ENCODE results near the gene C2CD2L. TPM values are rescaled to one million over a fixed set of nuclear protein-coding genes. Genes with fewer than 3 reads are reported as not detected.

C2CD2L gene
- polyA plus RNA-seq, 4 donors, result 14.9 to 21.7 (median 17.8) TPM

DNA sequence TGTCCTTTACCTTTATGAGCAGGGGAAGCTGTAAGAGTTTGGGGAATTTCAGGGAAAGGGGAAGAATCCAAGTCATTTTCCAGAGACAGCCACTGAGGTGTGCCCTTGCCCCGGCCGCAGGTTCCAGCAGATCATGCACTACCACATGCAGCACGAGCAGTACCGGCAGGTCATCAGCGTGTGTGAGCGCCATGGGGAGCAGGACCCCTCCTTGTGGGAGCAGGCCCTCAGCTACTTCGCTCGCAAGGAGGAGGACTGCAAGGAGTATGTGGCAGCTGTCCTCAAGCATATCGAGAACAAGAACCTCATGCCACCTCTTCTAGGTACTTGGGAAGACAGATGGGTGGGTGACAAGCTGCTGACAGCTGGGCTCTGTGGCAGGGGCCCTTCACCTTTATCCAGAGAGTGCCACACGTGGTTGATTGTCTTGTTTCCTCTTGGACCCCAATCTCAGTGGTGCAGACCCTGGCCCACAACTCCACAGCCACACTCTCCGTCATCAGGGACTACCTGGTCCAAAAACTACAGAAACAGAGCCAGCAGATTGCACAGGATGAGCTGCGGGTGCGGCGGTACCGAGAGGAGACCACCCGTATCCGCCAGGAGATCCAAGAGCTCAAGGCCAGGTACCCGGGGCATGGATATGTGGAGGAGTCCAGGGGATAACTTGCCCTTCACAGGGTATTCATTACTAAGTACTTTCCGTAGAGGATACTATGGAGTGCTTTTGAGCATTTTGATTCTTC lies 28.3 kb upstream of the C2CD2L start:
- Histone ChIP-seq H3K36me3 (ENCODE audit: control insufficient read depth in 3 of 3, insufficient read depth in 2 of 3, low read depth in 1 of 3, low read length in 3 of 3) (peaks cover 17 to 89% (median 23%) of the 10 kb centered on the region in 3 donors), H3K9me3 (ENCODE audit: control insufficient read depth in 2 of 2, insufficient read depth in 1 of 2, low read depth in 1 of 2, low read length in 1 of 2) (no peaks in the 10 kb centered on the region), H3K27ac (ENCODE audit: low read depth in 1 of 3, low read length in 2 of 3) (peak overlapping the region in 2 of 3 donors; percentile 79 to 81), H3K27me3 (ENCODE audit: control insufficient read depth in 3 of 3, insufficient read depth in 3 of 3, low read length in 3 of 3) (no peaks in the 10 kb centered on the region), H3K4me3 (ENCODE audit: low read depth in 1 of 3, low read length in 3 of 3) (no peak overlapping the region), H3K4me1 (ENCODE audit: control insufficient read depth in 3 of 3, insufficient read depth in 2 of 3, low read depth in 1 of 3, low read length in 2 of 3) (peaks cover 0 to 52% (median 13%) of the 10 kb centered on the region in 3 donors)
- FAIRE-seq (no peak), DNase-seq (no peak)
- WGBS, 3 donors, result 93 to 94% (median 94%) methylated on average over 19 of the region's 19 CpGs

DNA sequence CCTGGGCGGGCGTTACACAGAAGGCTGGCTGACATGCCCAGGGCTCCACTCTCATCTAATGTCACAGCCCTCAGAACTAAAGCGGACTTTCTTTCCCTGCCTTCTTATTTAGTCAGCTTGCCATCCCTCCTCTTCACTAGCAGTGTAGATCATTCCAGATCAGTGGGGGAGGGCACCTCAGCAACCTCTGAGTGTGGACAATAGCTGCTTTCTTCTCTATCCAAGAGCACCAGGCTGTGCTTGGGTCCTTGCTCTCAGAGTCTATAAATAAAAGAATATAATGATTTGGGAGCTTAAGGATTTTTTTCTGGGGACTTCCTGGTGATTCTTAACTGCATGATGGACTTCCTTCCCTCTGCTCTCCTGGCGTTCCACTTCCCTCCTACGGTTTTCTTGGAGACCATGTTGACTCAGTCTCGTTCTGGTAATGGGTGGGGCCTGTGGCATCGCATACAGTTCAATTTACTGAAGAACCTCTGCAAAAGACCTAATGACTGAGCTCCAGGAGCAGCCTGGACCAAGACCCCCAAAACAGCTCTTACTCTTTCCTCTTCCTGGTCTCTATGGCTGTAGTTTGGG lies 25.4 kb upstream of the C2CD2L start:
- Histone ChIP-seq H3K9me3 (ENCODE audit: control insufficient read depth in 2 of 2, insufficient read depth in 1 of 2, low read depth in 1 of 2, low read length in 1 of 2) (no peaks in the 10 kb centered on the region), H3K27me3 (ENCODE audit: control insufficient read depth in 3 of 3, insufficient read depth in 3 of 3, low read length in 3 of 3) (no peaks in the 10 kb centered on the region), H3K36me3 (ENCODE audit: control insufficient read depth in 3 of 3, insufficient read depth in 2 of 3, low read depth in 1 of 3, low read length in 3 of 3) (peaks cover 15 to 68% (median 19%) of the 10 kb centered on the region in 3 donors), H3K4me1 (ENCODE audit: control insufficient read depth in 3 of 3, insufficient read depth in 2 of 3, low read depth in 1 of 3, low read length in 2 of 3) (peaks cover 3 to 60% (median 12%) of the 10 kb centered on the region in 3 donors), H3K27ac (ENCODE audit: low read depth in 1 of 3, low read length in 2 of 3) (peak overlapping the region; percentile 24 to 69 (median 60)), H3K4me3 (ENCODE audit: low read depth in 1 of 3, low read length in 3 of 3) (no peak overlapping the region)
- DNase-seq (no peak), FAIRE-seq (no peak)
- 59 to 71% (median 70%) methylated on average over 7 of the region's 7 CpGs for WGBS, 3 donors

DNA sequence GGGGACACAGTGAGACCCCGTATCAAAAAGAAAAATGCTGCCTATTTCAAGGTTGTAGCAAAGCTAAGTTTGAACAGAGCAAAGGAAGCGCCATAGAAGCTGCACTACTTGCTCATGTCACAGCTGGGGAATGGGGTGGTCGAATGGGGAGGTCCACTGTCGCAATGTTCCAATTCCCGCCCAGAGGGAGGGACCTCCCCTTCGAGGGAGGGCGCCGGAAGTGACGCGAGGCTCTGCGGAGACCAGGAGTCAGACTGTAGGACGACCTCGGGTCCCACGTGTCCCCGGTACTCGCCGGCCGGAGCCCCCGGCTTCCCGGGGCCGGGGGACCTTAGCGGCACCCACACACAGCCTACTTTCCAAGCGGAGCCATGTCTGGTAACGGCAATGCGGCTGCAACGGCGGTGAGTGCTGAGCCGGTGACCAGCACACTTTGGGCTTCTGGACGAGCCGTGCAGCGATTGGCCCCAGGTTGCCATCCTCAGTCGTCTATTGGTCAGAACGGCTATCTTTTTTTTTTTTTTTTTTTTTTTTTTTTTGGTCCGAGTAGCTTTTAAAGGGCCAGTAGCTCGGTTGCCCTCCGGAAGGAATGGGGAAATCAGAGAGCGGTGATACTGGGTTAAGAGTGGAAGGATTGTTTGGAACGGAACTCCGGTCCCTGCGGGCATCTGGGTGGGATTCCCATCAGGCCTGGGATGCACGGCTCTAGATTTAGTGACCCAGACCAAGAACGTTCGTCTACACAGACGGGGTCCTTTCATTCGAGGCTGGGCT lies 22.3 kb upstream of the C2CD2L start, which contains the start of gene HMBS:
Gene HMBS (plus strand): TSS at position 219 of the 774 bp plus-strand sequence. CDS start 153 bp downstream, at position 372.
- H3K4me1 ChIP-seq (ENCODE audit: control insufficient read depth in 3 of 3, insufficient read depth in 2 of 3, low read depth in 1 of 3, low read length in 2 of 3), result peaks cover 3 to 39% (median 3%) of the 10 kb centered on the region in 3 donors
- H3K27ac ChIP-seq (ENCODE audit: low read depth in 1 of 3, low read length in 2 of 3), result peak within 1 kb of the TSS; percentile 38 to 92 (median 91)
- peaks cover 5 to 58% (median 13%) of the 10 kb centered on the region in 3 donors for H3K36me3 ChIP-seq (ENCODE audit: control insufficient read depth in 3 of 3, insufficient read depth in 2 of 3, low read depth in 1 of 3, low read length in 3 of 3)
- H3K27me3 ChIP-seq (ENCODE audit: control insufficient read depth in 3 of 3, insufficient read depth in 3 of 3, low read length in 3 of 3), result no peaks in the 10 kb centered on the region
- H3K4me3 ChIP-seq (ENCODE audit: low read depth in 1 of 3, low read length in 3 of 3), result peak within 1 kb of the TSS; percentile 60 to 73 (median 70)
- DNase-seq (peak; percentile 97 to 98), FAIRE-seq (no peak)
- WGBS, 3 donors, result 0% methylated on average over 43 to 45 of the region's 45 CpGs
- no peaks in the 10 kb centered on the region for H3K9me3 ChIP-seq (ENCODE audit: control insufficient read depth in 2 of 2, insufficient read depth in 1 of 2, low read depth in 1 of 2, low read length in 1 of 2)

DNA sequence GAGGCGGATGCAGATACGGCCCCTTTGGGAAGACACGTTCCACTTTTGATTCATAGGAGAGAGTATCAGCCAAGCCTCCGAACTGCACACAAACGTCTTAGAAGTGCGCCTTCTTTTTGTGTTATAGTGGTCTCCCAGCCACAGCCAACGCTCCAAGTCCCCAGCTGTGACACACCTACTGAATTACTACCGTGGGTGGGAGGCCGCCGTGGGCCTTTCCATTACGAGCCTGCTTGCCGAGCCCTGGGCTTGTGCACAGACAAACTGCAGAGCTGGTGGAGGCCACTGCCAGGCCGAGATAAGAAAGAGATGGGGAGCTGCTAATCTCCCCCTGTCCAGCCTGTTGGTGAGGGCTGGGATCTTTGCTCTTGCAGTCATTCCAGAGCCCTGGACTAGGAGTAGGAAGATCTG lies 21.7 kb upstream of the C2CD2L start:
- peak overlapping the region; percentile 60 to 73 (median 70) for H3K4me3 ChIP-seq (ENCODE audit: low read depth in 1 of 3, low read length in 3 of 3)
- DNase-seq (no peak), FAIRE-seq (no peak)
- H3K27ac ChIP-seq (ENCODE audit: low read depth in 1 of 3, low read length in 2 of 3), result peak overlapping the region; percentile 37 to 92 (median 91)
- H3K9me3 ChIP-seq (ENCODE audit: control insufficient read depth in 2 of 2, insufficient read depth in 1 of 2, low read depth in 1 of 2, low read length in 1 of 2), result no peaks in the 10 kb centered on the region
- peaks cover 5 to 56% (median 13%) of the 10 kb centered on the region in 3 donors for H3K36me3 ChIP-seq (ENCODE audit: control insufficient read depth in 3 of 3, insufficient read depth in 2 of 3, low read depth in 1 of 3, low read length in 3 of 3)
- H3K4me1 ChIP-seq (ENCODE audit: control insufficient read depth in 3 of 3, insufficient read depth in 2 of 3, low read depth in 1 of 3, low read length in 2 of 3), result peaks cover 3 to 33% (median 3%) of the 10 kb centered on the region in 3 donors
- WGBS, 3 donors, result 1% methylated on average over 13 of the region's 13 CpGs
- no peaks in the 10 kb centered on the region for H3K27me3 ChIP-seq (ENCODE audit: control insufficient read depth in 3 of 3, insufficient read depth in 3 of 3, low read length in 3 of 3)

DNA sequence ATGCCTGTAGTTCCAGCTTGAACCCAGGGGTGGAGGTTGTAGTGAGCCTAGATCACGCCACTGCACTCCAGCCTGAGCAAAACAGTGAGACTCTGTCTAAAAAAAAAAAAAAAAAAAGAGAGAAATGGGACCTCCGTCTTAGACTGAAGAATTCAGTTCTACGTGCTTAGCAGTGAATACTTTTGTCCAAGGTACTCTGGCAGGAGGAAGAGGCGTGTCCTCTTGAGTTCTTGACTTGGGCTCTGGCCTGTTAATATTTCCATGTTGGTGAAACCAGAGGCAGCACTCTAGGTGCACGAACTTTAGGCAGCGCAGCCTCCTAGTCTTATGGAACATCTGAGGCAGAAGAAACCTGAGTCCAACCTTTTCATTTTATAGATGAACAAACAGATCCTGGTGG lies 20.0 kb upstream of the C2CD2L start:
- H3K9me3 ChIP-seq (ENCODE audit: control insufficient read depth in 2 of 2, insufficient read depth in 1 of 2, low read depth in 1 of 2, low read length in 1 of 2), result no peaks in the 10 kb centered on the region
- H3K36me3 ChIP-seq (ENCODE audit: control insufficient read depth in 3 of 3, insufficient read depth in 2 of 3, low read depth in 1 of 3, low read length in 3 of 3), result peaks cover 0 to 48% (median 3%) of the 10 kb centered on the region in 3 donors
- H3K4me1 ChIP-seq (ENCODE audit: control insufficient read depth in 3 of 3, insufficient read depth in 2 of 3, low read depth in 1 of 3, low read length in 2 of 3), result peaks cover 0 to 23% (median 3%) of the 10 kb centered on the region in 3 donors
- DNase-seq, result no peak
- no peak for FAIRE-seq
- H3K27ac ChIP-seq (ENCODE audit: low read depth in 1 of 3, low read length in 2 of 3), result no peak overlapping the region
- 75 to 87% (median 84%) methylated on average over 6 of the region's 6 CpGs for WGBS, 3 donors
- no peak overlapping the region for H3K4me3 ChIP-seq (ENCODE audit: low read depth in 1 of 3, low read length in 3 of 3)
- no peaks in the 10 kb centered on the region for H3K27me3 ChIP-seq (ENCODE audit: control insufficient read depth in 3 of 3, insufficient read depth in 3 of 3, low read length in 3 of 3)

DNA sequence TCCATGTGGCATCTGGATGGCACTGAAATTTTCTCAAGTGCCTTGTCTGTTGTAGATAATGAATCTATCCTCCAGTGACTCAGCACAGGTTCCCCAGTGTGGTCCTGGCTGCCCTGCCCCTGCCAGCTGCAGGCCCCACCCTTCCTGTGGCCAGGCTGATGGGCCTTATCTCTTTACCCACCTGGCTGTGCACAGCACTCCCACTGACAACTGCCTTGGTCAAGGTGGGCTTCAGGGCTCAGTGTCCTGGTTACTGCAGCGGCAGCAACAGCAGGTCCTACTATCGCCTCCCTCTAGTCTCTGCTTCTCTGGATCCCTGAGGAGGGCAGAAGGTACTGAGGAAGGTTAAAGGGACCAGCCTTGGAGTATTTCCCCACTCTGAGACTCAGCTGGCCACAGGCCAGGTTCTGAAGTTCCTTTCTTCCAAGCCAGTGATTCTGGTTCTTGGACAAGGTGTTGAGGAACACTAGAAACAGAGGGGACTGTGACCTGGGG lies 19.4 kb upstream of the C2CD2L start:
- Histone ChIP-seq H3K4me3 (ENCODE audit: low read depth in 1 of 3, low read length in 3 of 3) (no peak overlapping the region), H3K27ac (ENCODE audit: low read depth in 1 of 3, low read length in 2 of 3) (no peak overlapping the region), H3K4me1 (ENCODE audit: control insufficient read depth in 3 of 3, insufficient read depth in 2 of 3, low read depth in 1 of 3, low read length in 2 of 3) (peaks cover 0 to 29% (median 3%) of the 10 kb centered on the region in 3 donors), H3K27me3 (ENCODE audit: control insufficient read depth in 3 of 3, insufficient read depth in 3 of 3, low read length in 3 of 3) (no peaks in the 10 kb centered on the region), H3K9me3 (ENCODE audit: control insufficient read depth in 2 of 2, insufficient read depth in 1 of 2, low read depth in 1 of 2, low read length in 1 of 2) (no peaks in the 10 kb centered on the region), H3K36me3 (ENCODE audit: control insufficient read depth in 3 of 3, insufficient read depth in 2 of 3, low read depth in 1 of 3, low read length in 3 of 3) (peaks cover 0 to 50% (median 3%) of the 10 kb centered on the region in 3 donors)
- 90 to 93% (median 92%) methylated on average over 2 of the region's 2 CpGs for WGBS, 3 donors
- no peak for DNase-seq
- FAIRE-seq, result no peak

DNA sequence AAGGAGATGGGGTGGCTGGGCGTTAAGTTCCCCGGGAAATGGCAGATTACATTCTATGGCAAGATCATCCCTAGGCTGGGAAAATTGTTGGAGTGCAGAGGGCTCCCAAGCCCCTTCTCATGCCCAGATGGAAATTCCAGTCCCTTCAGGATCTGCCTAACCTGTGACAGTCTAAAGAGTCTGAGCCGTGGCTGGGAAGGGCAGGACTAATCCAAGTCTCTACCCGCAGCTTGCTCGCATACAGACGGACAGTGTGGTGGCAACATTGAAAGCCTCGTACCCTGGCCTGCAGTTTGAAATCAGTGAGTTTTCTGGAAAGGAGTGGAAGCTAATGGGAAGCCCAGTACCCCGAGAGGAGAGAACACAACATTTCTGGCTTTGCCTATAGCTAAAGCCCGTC lies 18.7 kb upstream of the C2CD2L start:
- H3K36me3 ChIP-seq (ENCODE audit: control insufficient read depth in 3 of 3, insufficient read depth in 2 of 3, low read depth in 1 of 3, low read length in 3 of 3), result peaks cover 0 to 53% (median 3%) of the 10 kb centered on the region in 3 donors
- H3K9me3 ChIP-seq (ENCODE audit: control insufficient read depth in 2 of 2, insufficient read depth in 1 of 2, low read depth in 1 of 2, low read length in 1 of 2), result no peaks in the 10 kb centered on the region
- H3K27me3 ChIP-seq (ENCODE audit: control insufficient read depth in 3 of 3, insufficient read depth in 3 of 3, low read length in 3 of 3), result no peaks in the 10 kb centered on the region
- H3K4me1 ChIP-seq (ENCODE audit: control insufficient read depth in 3 of 3, insufficient read depth in 2 of 3, low read depth in 1 of 3, low read length in 2 of 3), result peaks cover 2 to 35% (median 3%) of the 10 kb centered on the region in 3 donors
- DNase-seq (no peak), FAIRE-seq (no peak)
- WGBS, 3 donors, result 95 to 97% (median 97%) methylated on average over 9 of the region's 9 CpGs
- no peak overlapping the region for H3K27ac ChIP-seq (ENCODE audit: low read depth in 1 of 3, low read length in 2 of 3)
- H3K4me3 ChIP-seq (ENCODE audit: low read depth in 1 of 3, low read length in 3 of 3), result no peak overlapping the region

DNA sequence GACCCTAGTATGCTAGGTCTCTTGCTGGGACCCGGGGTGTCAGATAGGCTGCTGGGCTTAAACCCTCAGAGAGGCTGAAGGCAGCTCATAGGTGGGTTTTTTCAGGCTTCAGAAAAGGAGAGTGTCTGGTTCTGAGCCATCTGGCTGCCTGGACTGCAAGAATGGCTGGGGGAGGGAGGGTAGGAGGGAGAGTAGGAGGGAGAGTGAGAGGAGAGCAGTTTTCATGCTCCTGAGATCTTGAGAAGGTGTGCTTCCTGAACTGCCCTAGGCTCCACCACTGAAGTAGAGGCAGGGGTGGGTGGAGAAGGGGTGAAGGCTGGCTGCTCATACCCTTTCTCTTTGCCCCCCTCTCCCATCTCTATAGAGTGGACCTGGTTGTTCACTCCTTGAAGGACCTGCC lies 17.8 kb upstream of the C2CD2L start:
- H3K4me3 ChIP-seq (ENCODE audit: low read depth in 1 of 3, low read length in 3 of 3), result no peak overlapping the region
- H3K27ac ChIP-seq (ENCODE audit: low read depth in 1 of 3, low read length in 2 of 3), result no peak overlapping the region
- DNase-seq (no peak), FAIRE-seq (no peak)
- H3K27me3 ChIP-seq (ENCODE audit: control insufficient read depth in 3 of 3, insufficient read depth in 3 of 3, low read length in 3 of 3), result no peaks in the 10 kb centered on the region
- no peaks in the 10 kb centered on the region for H3K9me3 ChIP-seq (ENCODE audit: control insufficient read depth in 2 of 2, insufficient read depth in 1 of 2, low read depth in 1 of 2, low read length in 1 of 2)
- peaks cover 0 to 51% (median 3%) of the 10 kb centered on the region in 3 donors for H3K36me3 ChIP-seq (ENCODE audit: control insufficient read depth in 3 of 3, insufficient read depth in 2 of 3, low read depth in 1 of 3, low read length in 3 of 3)
- H3K4me1 ChIP-seq (ENCODE audit: control insufficient read depth in 3 of 3, insufficient read depth in 2 of 3, low read depth in 1 of 3, low read length in 2 of 3), result peaks cover 2 to 35% (median 4%) of the 10 kb centered on the region in 3 donors
- WGBS, 3 donors, result 77 to 100% (median 100%) methylated on average over 1 of the region's 1 CpG
